Lung microvascular endothelial cell (primary cell): ENCODE results near the gene SMIM14. TPM values are rescaled to one million over a fixed set of nuclear protein-coding genes. Genes with fewer than 3 reads are reported as not detected.
"Not testable (repeated sequence)": the region's sequence is repeated elsewhere in the genome, so short reads cannot be mapped to it uniquely, and the experiment has no call there.

ENCODE experiments used
- DNase-seq, 2 donors: peaks; one replicate each; pipeline versions ENCODE4 v3.0.0 to v3.0.0-alpha.2; 2010; ENCODE audit warnings: low read depth in 2 of 2
- total RNA-seq: library from RNA; depleted of rRNA; stranded (reverse); fragments of >200 nt; gene quantifications from 2 replicates; pipeline ENCODE4 v1.2.1, GENCODE V29; 2014

The SMIM14 gene
- total RNA-seq, 1 donor from 2014 or later: 17.7 TPM

- DNase-seq: no peak
Observed at GRCh38 chr4:39648213-39648612, 9.5 kb upstream of the SMIM14 start.

DNA sequence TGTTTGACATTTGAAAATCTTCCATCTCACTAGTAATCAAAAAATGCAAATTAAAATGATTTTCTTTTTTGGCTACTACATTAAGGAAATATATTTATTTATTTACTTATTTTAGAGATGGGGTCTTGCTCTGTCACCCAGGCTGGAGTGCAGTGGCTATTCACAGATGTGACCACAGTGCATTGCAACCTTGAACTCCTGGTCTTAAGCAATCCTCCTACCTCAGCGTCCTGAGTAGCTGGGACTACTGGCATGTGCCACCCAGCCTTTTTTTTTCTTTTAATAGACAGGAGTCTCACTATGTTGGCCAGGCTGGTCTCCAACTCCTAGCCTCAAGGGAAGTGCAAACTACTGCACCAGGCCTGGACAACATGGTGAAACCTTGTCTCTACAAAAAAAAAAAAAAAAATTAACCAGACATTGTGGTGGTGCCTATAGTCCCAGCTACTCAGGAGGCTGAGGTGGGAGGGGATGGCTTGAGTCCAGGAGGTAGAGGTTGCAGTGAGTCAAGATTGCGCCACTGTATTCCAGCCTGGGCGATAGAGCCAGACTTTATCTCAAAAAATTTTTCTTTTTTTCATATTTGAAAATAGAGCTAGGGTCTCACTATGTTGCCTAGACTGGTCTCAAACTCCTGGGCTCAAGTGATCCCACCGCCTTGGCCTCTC, 4.4 kb upstream of the SMIM14 start:
- no peak for DNase-seq

GRCh38 chr4:39641451-39641850, 2.8 kb upstream of the SMIM14 start:
- no peak for DNase-seq

- peak; percentile 60 to 77 for DNase-seq
Observed at GRCh38 chr4:39637586-39638353, 895 bp downstream of the SMIM14 start.

DNA sequence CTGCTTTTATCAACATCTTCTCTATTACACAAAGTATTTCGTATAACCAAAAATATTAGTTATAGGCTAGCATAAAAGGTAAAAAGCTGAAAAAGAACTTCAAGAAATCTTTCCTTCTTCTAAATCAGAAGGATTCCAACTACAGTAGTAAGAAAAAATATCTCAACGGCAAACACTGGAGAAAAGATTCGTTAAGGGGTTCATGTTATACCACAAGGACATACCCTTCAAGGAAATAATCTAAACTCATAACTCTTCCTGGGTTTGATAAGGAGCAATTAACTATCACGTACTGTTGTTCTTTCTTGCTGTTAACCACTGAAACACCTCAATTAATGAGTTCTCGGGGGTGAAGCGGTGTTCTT, 1.5 kb downstream of the SMIM14 start:
- no peak for DNase-seq

DNA sequence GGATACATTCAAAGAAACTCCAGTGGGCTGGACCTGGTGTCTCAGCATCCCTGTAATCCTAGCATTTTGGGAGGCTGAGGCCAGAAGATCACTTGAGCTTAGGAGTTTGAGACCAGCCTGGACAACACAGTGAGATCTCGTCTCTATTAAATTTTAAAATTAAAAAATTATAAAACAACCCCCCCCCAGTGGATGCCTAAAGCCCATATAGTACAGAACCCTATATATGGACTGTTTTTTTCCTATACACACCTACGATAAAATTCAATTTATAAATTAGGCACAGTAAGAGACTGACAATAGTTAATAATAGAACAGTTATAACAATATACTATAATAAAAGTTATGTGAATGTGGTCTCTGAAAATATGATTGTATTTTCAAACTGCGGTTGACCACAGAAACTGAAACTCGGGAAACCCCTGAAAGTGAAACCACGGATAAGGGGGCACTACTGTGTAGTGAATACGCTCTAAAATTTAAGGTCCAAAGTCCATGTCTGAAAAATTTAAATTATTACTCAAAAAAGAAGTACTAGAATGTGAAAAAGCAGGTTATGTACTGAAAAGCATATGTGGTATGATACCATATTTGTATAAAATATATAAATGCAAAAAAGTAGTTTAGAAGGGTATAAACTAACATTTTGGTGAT, 2.0 kb downstream of the SMIM14 start:
- DNase-seq: peak; percentile 57 to 61

GRCh38 chr4:39635023-39635422, 3.6 kb downstream of the SMIM14 start:
- DNase-seq: peak in 1 of 2 donors; percentile 1

DNA sequence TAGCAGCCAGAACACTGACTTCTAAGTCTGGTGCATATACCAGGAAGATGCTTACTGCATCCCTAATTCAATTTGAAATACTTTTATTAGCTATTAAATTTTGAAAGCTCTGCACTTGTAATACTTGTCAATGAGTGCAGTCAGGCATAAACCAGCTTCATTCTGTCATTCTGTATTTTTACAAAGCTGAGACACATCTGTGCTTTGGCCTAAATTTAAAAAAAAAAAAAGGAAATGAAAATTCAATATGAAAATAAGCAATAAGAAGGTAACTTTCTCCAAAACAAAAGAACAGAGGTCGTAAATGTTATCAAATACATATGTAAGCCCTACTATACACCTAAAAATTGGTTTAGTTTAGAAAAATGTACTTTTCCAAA, 7.0 kb downstream of the SMIM14 start:
- no peak for DNase-seq

- DNase-seq: no peak
Observed at GRCh38 chr4:39627413-39627812, 11.3 kb downstream of the SMIM14 start.

GRCh38 chr4:39626913-39627312, 11.8 kb downstream of the SMIM14 start:
- no peak for DNase-seq

DNA sequence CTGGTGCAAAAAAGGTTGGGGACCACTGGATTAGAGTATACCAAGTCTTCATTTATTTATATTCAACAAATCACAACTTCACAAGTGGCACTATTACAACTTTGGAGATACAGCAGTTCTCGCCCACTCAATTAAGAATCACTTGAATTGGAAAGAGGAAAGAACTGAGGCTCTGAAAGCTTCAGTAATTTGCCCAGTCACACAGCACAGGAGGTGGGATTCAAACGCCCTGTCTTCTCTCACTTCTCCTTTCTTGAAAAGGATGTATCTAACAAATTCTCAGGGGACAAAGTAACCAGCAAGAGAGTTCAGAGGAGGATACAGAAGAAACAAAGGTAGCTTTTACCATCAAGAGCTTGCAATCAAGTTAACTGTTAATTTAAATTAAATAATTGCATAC, 12.4 kb downstream of the SMIM14 start:
- no peak for DNase-seq

- DNase-seq: peak; percentile 25 to 81
Observed at GRCh38 chr4:39621582-39621981, 17.1 kb downstream of the SMIM14 start.

DNA sequence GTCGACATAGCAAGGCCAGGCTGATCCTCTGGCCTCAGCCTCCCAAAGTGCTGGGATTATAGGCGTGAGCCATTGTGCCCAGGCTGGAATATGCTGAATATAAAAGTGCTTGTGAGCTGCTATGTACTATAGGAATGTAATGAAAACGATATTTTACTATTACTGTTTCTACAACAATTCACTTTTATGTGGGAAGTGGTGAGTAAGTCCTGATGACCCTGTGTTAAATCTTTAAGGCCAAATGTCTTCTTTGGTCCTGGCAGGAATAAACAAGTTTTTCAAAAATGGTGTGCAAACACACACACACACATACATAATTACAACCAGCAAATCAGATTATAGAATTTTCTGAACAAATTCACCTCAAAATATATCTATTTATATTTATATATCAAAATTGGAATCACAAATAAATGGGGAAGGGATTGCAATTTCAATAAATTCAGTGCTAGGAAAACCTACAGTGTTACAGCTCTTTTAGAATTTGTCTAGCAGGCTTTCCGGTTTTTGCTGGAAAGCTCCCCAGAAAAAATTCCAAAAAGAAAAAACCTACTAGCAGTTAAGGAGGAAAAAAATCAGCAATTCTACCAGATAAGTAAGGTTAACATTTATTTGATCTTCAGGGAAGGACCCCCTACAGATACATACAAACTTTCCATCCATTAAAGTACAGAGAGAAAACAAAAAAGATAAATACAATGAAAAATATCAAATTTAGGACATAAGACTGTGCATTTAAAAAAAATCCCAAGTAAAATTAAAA, 17.9 kb downstream of the SMIM14 start:
- peak; percentile 15 to 17 for DNase-seq

GRCh38 chr4:39617534-39617933, 21.1 kb downstream of the SMIM14 start:
- DNase-seq: no peak

DNA sequence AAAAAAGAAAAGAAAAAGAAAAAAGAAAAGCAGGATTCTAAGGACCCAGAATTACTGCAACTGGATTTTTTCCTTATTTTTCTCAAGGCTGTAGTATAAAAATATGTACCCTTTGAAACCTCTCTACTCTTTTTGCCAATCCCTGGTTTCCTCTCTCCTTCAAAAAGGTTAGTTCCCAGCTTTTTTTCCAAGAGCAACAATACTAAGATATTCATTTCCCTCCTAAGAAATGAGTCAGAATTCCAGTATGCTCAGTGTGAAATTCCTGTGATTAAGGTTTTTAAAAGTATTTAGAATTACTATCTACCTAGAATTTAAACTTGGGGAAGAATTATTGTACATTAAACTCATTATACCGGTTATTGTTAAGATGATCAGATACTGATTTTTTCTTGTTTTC, 22.0 kb downstream of the SMIM14 start:
- peak in 1 of 2 donors; percentile 64 for DNase-seq

- DNase-seq: not testable (repeated sequence)
Observed at GRCh38 chr4:39616112-39616511, 22.6 kb downstream of the SMIM14 start.

- DNase-seq: peak; percentile 49 to 80
Observed at GRCh38 chr4:39614487-39615162, 24.0 kb downstream of the SMIM14 start.

GRCh38 chr4:39613093-39613656, 25.5 kb downstream of the SMIM14 start:
- DNase-seq: peak in 1 of 2 donors; percentile 17

DNA sequence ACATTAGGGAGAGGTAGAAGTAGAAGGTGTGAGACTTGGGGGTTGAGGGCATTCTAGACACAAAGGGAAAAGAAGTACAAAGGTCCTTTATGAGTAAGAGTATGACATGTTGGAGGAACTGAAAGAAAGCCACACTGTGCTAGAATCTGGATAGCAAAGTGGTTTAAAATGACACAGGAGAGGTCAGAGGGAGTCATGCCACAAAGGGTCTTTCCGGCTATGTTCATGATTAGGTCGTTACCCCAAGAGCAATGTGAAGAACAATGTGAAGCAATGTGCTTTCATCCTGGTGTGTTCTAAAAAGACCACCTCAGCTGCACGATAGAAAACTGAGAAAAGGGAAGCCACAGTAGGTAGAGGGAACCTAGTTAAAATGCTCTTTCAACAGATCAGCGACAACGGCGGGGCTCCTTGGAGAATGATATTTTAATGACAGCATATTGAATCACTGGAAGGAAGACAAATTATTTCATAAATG, 29.2 kb downstream of the SMIM14 start:
- DNase-seq: no peak

DNA sequence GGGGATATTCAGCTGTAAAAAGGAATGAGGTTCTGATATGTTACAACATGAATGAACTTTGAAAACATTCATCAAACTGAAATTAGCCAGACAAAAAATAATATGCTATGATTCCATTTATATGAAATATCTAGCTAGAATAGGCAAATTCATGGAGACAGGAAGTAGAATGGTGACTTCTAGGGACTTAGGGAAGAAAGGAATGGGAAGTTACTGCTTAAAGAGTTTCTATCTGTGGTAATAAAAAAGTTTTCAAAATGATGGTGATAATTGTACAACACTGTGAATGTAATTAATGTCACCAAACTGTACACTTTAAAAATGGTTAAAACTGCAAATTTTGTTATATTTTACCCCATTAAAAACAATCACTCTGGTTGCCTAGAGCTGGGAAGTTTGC, 30.2 kb downstream of the SMIM14 start:
- DNase-seq: no peak

DNA sequence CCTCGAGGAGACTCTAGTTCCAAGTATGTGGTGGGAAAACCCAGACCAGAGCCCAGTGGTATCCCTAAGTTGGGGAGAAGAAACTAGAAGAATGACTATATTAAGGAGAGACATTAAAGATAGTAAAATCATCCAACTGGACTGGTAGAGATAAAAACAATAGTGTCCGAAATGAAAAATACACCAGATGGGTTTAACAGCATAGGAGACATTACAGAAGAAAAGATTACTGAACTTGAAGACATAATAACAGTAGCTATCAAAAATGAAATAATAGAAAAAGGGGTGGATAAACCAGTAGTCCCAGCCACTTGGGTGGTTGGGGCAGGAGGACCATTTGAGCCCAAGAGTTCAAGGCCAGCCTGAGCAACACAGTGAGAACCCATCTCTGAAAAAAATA, 31.9 kb downstream of the SMIM14 start:
- no peak for DNase-seq
